HG03460 (cell line): ENCODE data around the gene OGFOD3.

ENCODE experiments used
- ATAC-seq: cut with Tn5 transposase; IDR thresholded peaks from one replicate; pipeline ENCODE4 v1.9.1; 2021; ENCODE audit not compliant: unreplicated experiment

Gene OGFOD3

GRCh38 chr17:82408288-82408937 is 10.0 kb downstream of the OGFOD3 start:
- ATAC-seq, result no peak

- no peak for ATAC-seq
Observed at GRCh38 chr17:82407255-82407654, 11.1 kb downstream of the OGFOD3 start.

- no peak for ATAC-seq
Observed at GRCh38 chr17:82406131-82406671, 12.2 kb downstream of the OGFOD3 start.

- no peak for ATAC-seq
Observed at GRCh38 chr17:82405051-82405450, 13.3 kb downstream of the OGFOD3 start.

- ATAC-seq, result no peak
Observed at GRCh38 chr17:82403662-82404660, 14.4 kb downstream of the OGFOD3 start.

- ATAC-seq, result peak; percentile 80
Observed at GRCh38 chr17:82402865-82403264, 15.5 kb downstream of the OGFOD3 start.

- no peak for ATAC-seq
Observed at GRCh38 chr17:82400830-82401229, 17.6 kb downstream of the OGFOD3 start.

- no peak for ATAC-seq
Observed at GRCh38 chr17:82400206-82400605, 18.2 kb downstream of the OGFOD3 start.

GRCh38 chr17:82399601-82400101 is 18.7 kb downstream of the OGFOD3 start:
- ATAC-seq, result no peak

- no peak for ATAC-seq
Observed at GRCh38 chr17:82399041-82399441, 19.3 kb downstream of the OGFOD3 start.

- no peak for ATAC-seq
Observed at GRCh38 chr17:82397449-82398335, 20.7 kb downstream of the OGFOD3 start.

GRCh38 chr17:82396601-82397435 is 21.6 kb downstream of the OGFOD3 start:
- no peak for ATAC-seq

- no peak for ATAC-seq
Observed at GRCh38 chr17:82394278-82394677, 24.1 kb downstream of the OGFOD3 start.

- ATAC-seq, result no peak
Observed at GRCh38 chr17:82392941-82393340, 25.4 kb downstream of the OGFOD3 start.

- ATAC-seq, result no peak
Observed at GRCh38 chr17:82392209-82392920, 26.0 kb downstream of the OGFOD3 start.

- ATAC-seq, result no peak
Observed at GRCh38 chr17:82391496-82392066, 26.8 kb downstream of the OGFOD3 start.

GRCh38 chr17:82390860-82391435 is 27.4 kb downstream of the OGFOD3 start:
- ATAC-seq, result no peak
